NCI-H1417 (cell line): ENCODE results near the gene NMT2.

Experiments
- DNase-seq, 3 experiments: peaks; one replicate each; lab custom pipeline; 2025; lab: John Stamatoyannopoulos, UW

NMT2 gene

DNA sequence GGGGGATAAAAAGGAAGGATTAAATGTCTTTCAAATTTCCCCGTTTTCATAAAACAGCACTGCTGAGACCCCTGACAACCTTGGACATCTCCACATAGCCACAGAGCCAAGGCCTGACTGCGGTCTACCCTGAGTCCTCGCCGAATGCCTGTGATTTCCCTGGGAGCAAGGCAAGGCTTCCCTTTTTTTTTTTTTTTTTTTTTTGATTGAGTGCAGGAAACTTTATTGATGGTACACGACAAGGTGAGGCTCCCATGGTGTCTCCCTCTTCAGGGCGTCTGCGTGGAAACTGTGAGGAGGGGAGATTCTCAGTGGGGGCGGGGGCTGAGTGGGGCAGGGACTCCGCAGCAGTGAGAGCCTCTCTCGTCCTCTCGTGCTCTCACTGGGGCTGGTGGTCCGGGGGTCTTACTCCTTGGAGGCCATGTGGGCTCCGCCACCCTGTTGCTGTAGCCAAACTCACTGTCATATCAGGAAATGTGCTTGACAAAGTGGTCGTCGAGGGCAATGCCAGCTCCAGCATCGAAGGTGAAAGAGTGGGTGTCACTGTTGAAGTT, 75.6 kb downstream of the NMT2 start:
- DNase-seq: no peak

- DNase-seq: no peak
Observed at GRCh38 chr10:15091418-15091817, 77.1 kb downstream of the NMT2 start.

DNA sequence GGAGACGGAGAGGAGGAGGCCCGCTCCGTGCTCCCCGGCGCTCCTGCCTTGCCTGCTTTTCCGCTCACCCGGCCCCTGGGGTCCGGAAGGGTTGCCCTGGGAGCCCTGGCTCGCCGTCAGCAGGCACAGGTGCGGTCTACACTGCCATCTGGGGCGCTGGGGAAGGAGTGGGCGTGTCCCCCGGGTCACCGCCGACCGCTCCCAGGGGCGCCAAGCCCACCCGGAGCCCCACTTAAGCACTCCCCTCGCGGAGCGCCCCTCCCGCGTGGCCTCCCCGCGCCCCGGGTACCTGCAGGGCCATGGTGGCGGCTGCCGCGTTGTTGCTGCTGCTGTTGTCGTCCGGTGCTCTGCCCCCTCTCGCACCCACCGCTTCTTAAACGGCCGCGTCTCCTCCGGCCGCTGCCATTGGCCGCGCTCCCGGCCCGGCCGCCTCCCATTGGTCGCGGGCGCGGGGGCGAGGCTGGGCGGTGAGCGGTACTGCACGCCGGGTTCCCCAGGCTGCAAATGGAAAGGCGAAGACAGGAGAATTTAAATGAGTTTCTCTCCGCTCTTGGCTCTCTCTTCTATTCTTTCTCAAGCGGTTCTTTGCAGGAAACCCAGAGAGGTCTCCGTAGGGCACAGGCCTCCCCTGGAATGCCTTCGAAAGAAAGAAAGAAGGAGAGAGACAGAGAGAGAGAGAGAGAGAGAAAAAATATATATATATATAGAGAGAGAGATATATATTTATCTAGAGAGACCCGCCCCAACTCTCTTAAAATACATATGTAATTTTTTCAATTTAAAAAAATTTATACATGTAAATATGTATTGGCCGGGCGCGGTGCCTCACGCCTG, 79.8 kb downstream of the NMT2 start, which contains the start of gene ACBD7:
ACBD7 (minus strand) TSS at position 349 of the 834 bp plus-strand sequence; CDS start at position 301, 48 bp downstream.
- DNase-seq: peak; percentile 69 to 90 (median 88)

- DNase-seq: peak in 1 of 3 experiments; percentile 42
Observed at GRCh38 chr10:15084502-15084922, 84.0 kb downstream of the NMT2 start.

DNA sequence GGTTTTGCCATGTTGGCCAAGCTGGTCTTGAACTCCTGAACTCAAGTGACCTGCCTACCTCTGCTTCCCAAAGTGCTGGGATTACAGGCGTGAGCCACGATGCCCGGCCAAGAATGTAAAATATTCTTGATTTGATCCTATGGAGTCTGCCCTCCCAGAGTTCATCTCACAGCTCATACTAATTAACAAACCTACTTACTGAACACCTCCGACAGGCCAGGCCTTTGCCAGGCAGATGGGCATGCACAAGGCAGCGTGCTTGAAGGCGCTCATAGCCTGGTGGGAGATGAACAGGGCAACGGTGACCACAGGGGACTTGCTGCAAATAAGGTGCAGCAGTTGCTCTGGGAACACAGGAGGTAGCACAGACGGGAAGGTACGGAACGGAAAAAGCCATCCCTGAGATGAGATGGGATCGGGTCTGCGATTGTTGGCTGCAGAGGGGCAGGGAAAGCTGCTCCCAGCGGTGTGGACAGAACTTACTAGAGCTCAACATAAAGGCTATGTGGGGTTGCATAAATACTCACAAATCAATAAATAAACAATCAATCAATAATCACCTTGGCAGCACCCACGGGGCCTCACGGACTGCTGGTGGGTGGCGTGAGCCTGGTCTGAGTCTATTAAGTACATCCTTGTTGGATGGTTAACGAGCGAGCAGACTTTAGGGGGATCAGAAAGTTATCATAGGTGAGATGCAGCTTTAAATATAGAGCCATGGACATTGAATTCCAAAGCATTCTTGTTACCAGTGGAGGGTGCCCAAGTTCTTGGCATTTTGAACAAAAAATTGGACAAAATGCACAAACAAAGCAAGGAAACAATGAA, 84.6 kb downstream of the NMT2 start:
- DNase-seq: no peak

GRCh38 chr10:15075421-15075820, 93.1 kb downstream of the NMT2 start:
- DNase-seq: no peak

GRCh38 chr10:15072358-15072757, 96.1 kb downstream of the NMT2 start:
- no peak for DNase-seq

DNA sequence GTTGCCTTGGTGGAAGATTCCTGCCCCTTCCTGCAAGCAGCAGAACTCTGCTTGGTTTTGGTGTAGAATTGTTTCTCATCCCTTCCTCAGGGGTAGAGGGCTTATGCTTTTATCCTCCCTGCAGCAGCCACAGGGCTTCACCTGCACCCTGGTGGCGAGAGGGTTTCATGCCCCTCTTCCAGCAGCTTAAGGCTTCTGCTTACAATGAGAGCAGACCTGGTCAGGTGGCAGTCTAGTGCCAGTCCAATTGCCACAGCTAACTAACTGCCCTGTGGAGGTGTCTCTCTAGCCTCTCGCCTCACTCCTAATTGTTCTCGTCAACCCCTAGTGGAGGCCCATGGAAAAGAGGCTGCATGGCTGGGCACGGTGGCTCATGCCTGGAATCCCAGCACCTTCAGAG, 99.3 kb downstream of the NMT2 start:
- no peak for DNase-seq

GRCh38 chr10:15068802-15069201, 99.7 kb downstream of the NMT2 start:
- DNase-seq: no peak

- DNase-seq: no peak
Observed at GRCh38 chr10:15067154-15067553, 101.3 kb downstream of the NMT2 start.

GRCh38 chr10:15060638-15061037, 107.9 kb downstream of the NMT2 start:
- DNase-seq: no peak

DNA sequence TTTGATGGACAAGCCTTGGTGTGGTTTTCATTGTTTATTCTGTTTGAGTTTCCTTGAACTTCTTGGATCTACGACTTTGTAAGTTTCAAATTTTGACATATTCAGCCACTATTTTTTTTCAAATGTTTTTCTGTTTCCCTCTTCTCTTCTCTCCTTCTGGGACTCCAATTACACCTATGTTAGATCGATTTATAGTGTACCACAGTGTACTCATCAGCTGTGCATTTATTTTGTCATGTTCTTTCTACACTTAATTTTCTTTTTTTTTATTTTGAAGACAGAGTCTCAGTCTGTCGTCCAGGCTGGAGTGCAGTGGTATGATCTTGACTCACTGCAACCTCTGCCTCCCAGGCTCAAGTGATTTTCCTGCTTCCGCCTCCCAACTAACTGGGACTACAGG, 108.6 kb downstream of the NMT2 start:
- DNase-seq: no peak

- DNase-seq: no peak
Observed at GRCh38 chr10:15058689-15059088, 109.8 kb downstream of the NMT2 start.
